ENCODE measurements around the gene ACAP3.

ACAP3 gene

DNA sequence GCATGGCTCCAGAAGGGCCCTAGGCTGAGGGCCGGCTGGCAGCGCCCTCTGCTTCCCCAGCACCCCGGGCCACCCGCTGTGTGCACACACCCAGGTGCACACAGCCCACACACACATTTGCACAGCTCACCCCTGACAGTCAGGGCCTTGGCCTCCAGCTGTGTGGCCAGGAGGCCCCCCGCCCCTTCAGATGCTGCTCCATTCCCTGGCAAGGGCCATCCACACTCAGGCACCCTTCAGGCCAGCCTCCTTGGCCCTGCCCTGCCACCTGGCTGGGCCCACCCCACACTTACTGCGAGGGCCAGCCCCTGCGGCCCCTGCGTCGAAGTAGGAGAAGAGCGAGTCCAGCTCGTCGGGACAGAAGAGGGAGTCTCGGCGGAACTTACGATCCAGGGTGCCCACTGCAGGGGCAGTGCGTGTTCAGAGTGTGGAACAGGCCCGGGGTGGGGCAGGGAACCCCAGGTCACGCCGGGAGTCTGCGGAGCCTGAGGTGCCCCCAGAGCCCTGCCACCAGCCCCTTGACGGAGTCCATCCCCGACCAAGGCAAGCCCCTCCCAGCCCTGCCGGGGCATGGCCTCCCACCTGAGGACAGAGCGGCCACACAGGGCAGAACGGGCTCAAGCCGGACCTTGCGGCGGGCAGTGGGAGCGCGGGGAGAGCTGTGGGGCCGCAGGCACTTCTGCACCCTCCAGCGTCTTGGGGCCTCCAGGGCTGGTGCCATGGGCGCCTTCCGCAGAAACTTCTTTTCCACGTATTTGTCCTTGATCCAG is 12.4 kb downstream of the ACAP3 start:
- ATAC-seq = no peak
- TF ChIP-seq ZFP30 (CRISPR knock-in tag; IDR thresholded peaks at IDR 0.05) (no peak), TOX (CRISPR knock-in tag; IDR thresholded peaks at IDR 0.05; ENCODE audit: borderline replicate concordance) (no peak), ZNF8 (CRISPR knock-in tag; IDR thresholded peaks at IDR 0.05) (no peak), RARB (CRISPR knock-in tag; IDR thresholded peaks at IDR 0.05) (no peak), ZC3H10 (CRISPR knock-in tag; IDR thresholded peaks at IDR 0.05) (no peak), ESRRG (CRISPR knock-in tag; IDR thresholded peaks at IDR 0.05) (no peak), ISL1 (CRISPR knock-in tag; IDR thresholded peaks at IDR 0.05) (no peak), SNAI2 (CRISPR knock-in tag; IDR thresholded peaks at IDR 0.05) (no peak), GLIS3 (CRISPR knock-in tag; IDR thresholded peaks at IDR 0.05) (no peak), ZNF565 (CRISPR knock-in tag; conservative IDR thresholded peaks at IDR 0.05; ENCODE audit: low read depth) (no peak), PPARA (CRISPR knock-in tag; IDR thresholded peaks at IDR 0.05; ENCODE audit: borderline replicate concordance) (no peak), CSDC2 (CRISPR knock-in tag; IDR thresholded peaks at IDR 0.05) (no peak), ARNTL (CRISPR knock-in tag; IDR thresholded peaks at IDR 0.05; ENCODE audit: borderline replicate concordance, low read depth) (no peak)
- TF ChIP-seq, protein P1, sequence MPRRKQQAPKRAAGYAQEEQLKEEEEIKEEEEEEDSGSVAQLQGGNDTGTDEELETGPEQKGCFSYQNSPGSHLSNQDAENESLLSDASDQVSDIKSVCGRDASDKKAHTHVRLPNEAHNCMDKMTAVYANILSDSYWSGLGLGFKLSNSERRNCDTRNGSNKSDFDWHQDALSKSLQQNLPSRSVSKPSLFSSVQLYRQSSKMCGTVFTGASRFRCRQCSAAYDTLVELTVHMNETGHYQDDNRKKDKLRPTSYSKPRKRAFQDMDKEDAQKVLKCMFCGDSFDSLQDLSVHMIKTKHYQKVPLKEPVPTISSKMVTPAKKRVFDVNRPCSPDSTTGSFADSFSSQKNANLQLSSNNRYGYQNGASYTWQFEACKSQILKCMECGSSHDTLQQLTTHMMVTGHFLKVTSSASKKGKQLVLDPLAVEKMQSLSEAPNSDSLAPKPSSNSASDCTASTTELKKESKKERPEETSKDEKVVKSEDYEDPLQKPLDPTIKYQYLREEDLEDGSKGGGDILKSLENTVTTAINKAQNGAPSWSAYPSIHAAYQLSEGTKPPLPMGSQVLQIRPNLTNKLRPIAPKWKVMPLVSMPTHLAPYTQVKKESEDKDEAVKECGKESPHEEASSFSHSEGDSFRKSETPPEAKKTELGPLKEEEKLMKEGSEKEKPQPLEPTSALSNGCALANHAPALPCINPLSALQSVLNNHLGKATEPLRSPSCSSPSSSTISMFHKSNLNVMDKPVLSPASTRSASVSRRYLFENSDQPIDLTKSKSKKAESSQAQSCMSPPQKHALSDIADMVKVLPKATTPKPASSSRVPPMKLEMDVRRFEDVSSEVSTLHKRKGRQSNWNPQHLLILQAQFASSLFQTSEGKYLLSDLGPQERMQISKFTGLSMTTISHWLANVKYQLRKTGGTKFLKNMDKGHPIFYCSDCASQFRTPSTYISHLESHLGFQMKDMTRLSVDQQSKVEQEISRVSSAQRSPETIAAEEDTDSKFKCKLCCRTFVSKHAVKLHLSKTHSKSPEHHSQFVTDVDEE (CRISPR knock-in tag; IDR thresholded peaks at IDR 0.05) = no peak
- TF ChIP-seq, protein P2, sequence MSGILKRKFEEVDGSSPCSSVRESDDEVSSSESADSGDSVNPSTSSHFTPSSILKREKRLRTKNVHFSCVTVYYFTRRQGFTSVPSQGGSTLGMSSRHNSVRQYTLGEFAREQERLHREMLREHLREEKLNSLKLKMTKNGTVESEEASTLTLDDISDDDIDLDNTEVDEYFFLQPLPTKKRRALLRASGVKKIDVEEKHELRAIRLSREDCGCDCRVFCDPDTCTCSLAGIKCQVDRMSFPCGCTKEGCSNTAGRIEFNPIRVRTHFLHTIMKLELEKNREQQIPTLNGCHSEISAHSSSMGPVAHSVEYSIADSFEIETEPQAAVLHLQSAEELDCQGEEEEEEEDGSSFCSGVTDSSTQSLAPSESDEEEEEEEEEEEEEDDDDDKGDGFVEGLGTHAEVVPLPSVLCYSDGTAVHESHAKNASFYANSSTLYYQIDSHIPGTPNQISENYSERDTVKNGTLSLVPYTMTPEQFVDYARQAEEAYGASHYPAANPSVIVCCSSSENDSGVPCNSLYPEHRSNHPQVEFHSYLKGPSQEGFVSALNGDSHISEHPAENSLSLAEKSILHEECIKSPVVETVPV (CRISPR knock-in tag; IDR thresholded peaks at IDR 0.05) = no peak
- TF ChIP-seq, protein P3, sequence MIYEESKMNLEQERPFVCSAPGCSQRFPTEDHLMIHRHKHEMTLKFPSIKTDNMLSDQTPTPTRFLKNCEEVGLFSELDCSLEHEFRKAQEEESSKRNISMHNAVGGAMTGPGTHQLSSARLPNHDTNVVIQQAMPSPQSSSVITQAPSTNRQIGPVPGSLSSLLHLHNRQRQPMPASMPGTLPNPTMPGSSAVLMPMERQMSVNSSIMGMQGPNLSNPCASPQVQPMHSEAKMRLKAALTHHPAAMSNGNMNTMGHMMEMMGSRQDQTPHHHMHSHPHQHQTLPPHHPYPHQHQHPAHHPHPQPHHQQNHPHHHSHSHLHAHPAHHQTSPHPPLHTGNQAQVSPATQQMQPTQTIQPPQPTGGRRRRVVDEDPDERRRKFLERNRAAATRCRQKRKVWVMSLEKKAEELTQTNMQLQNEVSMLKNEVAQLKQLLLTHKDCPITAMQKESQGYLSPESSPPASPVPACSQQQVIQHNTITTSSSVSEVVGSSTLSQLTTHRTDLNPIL (CRISPR knock-in tag; IDR thresholded peaks at IDR 0.05; ENCODE audit: low read depth) = no peak
- TF ChIP-seq, protein P4, sequence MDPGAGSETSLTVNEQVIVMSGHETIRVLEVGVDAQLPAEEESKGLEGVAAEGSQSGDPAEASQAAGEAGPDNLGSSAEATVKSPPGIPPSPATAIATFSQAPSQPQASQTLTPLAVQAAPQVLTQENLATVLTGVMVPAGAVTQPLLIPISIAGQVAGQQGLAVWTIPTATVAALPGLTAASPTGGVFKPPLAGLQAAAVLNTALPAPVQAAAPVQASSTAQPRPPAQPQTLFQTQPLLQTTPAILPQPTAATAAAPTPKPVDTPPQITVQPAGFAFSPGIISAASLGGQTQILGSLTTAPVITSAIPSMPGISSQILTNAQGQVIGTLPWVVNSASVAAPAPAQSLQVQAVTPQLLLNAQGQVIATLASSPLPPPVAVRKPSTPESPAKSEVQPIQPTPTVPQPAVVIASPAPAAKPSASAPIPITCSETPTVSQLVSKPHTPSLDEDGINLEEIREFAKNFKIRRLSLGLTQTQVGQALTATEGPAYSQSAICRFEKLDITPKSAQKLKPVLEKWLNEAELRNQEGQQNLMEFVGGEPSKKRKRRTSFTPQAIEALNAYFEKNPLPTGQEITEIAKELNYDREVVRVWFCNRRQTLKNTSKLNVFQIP (CRISPR knock-in tag; IDR thresholded peaks at IDR 0.05; ENCODE audit: borderline replicate concordance, low read depth) = no peak

DNA sequence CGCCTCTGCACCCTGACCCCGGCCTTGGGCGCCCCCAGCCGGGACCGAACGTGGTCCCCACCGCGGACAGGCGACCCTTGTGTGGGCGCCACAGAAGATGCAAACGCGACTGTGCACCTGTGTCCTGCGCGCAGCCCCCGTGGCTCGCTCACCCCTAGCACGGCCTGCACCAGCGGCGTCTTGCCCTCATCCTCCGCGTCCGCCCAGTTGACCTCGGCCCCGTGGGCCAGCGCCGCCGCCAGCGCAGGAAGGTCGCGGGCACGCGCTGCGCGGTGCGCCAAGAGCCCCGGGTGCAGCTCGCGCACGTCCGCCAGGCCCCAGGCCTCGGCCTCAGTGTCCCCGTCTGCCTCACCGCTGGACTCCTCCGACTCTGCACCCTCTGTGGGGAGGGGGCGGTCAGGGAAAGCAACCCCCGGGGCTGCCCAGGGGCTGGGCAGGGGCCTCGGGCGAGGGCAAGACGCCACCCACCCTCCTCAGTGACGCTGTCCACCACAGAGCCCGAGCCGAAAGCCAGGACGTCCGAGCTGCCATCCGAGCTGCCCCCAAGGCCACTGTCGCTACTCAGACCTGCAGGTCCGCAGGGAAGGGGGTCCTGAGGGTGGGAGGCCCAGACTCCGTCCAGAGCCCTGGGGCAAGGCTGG is 13.4 kb downstream of the ACAP3 start:
- ATAC-seq = no peak
- TF ChIP-seq BACH2 (CRISPR knock-in tag; IDR thresholded peaks at IDR 0.05; ENCODE audit: borderline replicate concordance) (no peak), ZFP30 (CRISPR knock-in tag; IDR thresholded peaks at IDR 0.05) (no peak), ZNF70 (CRISPR knock-in tag; IDR thresholded peaks at IDR 0.05) (no peak), TCF4 (CRISPR knock-in tag; IDR thresholded peaks at IDR 0.05; ENCODE audit: borderline replicate concordance) (no peak)

DNA sequence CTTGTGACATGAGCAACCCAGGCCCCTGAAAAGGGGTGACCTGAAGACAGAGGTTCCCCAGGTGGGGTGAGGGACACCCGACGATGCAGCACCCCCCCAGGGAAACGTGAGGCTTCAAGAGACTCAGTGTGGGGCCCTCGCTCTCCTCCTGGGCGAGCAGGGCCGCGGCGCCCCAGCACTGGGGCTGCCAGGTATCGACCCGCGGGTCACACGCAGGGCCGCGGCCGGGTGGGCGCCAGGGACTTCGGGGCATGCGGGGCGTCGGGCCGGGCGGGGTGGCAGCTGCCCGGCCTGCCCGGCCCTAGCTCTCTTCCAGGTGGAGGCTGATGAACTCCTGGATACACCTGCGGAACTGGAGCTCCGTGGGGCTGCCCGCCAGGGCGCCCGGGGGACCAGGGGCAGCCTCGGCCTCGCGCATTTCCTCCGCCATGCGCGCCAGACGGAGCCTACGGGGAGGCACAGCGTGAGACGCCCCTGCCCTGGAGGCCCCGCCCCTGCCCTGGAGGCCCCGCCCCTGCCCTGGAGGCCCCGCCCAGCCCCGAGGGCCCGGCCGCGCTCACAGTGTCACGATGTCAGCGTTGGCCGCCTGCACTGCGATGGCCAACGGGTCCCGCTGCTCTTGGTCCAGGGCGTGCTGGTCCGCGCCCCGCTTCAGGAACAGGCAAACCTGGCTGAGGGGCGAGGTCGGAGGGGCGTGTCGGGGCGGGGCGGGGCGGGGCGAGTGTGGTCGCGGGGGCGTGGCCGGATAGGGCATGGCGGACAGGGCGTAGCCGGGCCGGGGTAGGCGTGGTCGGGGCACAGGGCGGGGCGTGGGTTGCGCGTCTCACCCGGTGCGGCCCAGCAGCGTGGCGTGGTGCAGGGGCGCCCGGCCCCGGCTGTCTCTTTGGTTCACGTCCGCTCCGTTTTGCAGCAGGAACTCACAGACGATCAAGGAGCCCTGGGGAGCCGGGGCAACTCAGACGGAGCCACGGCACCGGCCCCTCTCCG is 14.2 kb downstream of the ACAP3 start:
- no peak for ATAC-seq
- TF ChIP-seq ZNF8 (CRISPR knock-in tag; IDR thresholded peaks at IDR 0.05) (no peak), ZNF70 (CRISPR knock-in tag; IDR thresholded peaks at IDR 0.05) (no peak), TCF4 (CRISPR knock-in tag; IDR thresholded peaks at IDR 0.05; ENCODE audit: borderline replicate concordance) (no peak), SNAI2 (CRISPR knock-in tag; IDR thresholded peaks at IDR 0.05) (no peak), ZFP30 (CRISPR knock-in tag; IDR thresholded peaks at IDR 0.05) (no peak), ESRRG (CRISPR knock-in tag; IDR thresholded peaks at IDR 0.05) (no peak), TOX (CRISPR knock-in tag; IDR thresholded peaks at IDR 0.05; ENCODE audit: borderline replicate concordance) (no peak), ZC3H10 (CRISPR knock-in tag; IDR thresholded peaks at IDR 0.05) (no peak), ISL1 (CRISPR knock-in tag; IDR thresholded peaks at IDR 0.05) (no peak)
- TF ChIP-seq, protein P3 (CRISPR knock-in tag; IDR thresholded peaks at IDR 0.05; ENCODE audit: low read depth) = no peak
- TF ChIP-seq, protein P5, sequence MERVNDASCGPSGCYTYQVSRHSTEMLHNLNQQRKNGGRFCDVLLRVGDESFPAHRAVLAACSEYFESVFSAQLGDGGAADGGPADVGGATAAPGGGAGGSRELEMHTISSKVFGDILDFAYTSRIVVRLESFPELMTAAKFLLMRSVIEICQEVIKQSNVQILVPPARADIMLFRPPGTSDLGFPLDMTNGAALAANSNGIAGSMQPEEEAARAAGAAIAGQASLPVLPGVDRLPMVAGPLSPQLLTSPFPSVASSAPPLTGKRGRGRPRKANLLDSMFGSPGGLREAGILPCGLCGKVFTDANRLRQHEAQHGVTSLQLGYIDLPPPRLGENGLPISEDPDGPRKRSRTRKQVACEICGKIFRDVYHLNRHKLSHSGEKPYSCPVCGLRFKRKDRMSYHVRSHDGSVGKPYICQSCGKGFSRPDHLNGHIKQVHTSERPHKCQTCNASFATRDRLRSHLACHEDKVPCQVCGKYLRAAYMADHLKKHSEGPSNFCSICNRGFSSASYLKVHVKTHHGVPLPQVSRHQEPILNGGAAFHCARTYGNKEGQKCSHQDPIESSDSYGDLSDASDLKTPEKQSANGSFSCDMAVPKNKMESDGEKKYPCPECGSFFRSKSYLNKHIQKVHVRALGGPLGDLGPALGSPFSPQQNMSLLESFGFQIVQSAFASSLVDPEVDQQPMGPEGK (CRISPR knock-in tag; IDR thresholded peaks at IDR 0.05; ENCODE audit: borderline replicate concordance) = no peak
- TF ChIP-seq, protein P2 (CRISPR knock-in tag; IDR thresholded peaks at IDR 0.05) = no peak
